Measurements from ENCODE around the gene AFF1. TPM values are rescaled to one million over a fixed set of nuclear protein-coding genes. Genes with fewer than 3 reads are reported as not detected.
"Not testable (repeated sequence)": the region's sequence is repeated elsewhere in the genome, so short reads cannot be mapped to it uniquely, and the experiment has no call there.

The AFF1 gene
- total RNA-seq, 1 donor from 2014 or later, result 22.4 TPM

DNA sequence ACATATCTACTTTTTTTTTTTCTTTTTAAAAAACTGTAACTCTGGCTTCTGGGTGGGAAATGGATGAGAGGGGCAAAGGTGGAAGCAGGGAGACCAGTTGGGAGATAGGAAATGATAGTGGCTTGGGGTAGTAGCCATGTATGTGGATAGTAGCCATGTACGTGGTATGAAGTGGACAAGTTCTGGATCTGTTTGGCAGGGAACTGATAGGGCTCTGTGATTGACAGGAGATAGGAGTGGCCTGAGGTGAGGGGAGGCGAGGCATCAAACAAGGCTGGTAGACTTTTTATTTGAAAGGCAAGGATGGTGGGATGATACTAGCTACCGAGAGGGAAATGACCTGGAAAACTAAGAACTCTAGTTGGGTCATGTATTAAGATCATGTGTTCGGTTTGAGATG, 117.8 kb downstream of the AFF1 start:
- DNase-seq (ENCODE audit: low read depth in 2 of 2), result no peak

DNA sequence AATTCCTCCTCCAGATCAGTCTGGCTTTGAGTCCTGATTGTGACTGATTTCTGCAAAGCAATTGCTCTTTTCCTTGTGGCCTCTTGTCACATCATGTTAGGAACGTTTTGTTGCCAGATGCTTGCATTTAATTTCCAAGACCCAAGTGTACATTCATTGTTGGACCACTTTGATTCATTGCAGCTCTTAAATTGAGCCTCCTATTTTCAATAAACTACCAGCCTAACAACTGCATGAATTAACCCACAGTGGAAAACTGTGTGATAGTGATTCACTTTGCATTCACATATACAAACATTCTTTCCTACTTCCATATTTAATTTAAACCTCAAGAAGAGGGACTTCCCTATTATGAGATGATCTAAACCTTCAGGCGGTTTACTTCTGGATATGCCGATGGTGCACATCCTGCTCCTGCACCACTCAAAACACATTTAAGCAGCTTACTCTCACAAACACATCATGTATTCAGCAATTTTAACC, 118.4 kb downstream of the AFF1 start:
- DNase-seq (ENCODE audit: low read depth in 2 of 2), result no peak

DNA sequence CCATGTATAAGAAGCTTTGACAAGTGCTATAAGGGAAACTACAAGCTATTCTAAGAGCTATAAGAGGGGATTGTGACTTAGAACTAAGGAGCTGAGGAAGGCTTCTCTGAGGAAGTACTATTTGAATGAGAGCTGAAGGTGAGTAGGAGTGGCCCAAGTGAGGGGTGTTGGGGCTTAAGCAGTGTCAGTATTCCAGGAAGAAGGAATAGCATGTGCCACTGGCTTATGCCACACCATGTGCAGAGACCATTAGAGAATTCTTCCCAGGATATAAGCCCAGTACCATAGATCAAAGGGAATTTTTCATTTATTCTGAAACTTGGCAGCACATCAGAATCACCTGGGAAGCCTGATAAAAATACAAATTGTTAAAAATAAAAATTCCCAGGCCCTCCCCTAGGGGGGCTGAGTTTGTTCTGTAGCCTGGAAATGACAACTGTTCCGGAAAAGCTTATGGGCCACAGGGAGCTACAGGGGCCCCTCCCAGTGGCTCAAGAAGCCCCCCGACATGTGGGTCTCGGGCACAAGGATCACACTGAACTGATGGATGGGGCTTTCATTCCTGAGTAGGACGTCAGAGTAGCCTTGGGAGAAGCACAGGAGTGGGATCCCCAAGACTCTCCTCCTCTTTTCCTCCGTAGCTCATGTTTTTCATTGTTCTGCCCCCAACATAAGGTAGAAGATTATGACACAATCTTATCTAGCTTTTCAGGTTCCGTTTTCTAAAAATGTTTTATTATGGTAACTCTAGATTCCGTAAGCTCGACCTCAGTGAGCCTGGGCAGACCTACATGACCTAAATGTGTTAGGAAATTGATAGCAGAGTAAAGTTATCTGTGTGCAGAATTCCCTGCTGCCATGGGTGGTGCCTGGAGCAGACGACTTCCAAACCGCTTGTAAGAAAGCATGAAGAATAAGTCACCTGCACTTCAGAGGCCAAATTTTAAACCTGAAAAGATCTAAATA, 119.3 kb downstream of the AFF1 start:
- DNase-seq (ENCODE audit: low read depth in 2 of 2), result no peak

DNA sequence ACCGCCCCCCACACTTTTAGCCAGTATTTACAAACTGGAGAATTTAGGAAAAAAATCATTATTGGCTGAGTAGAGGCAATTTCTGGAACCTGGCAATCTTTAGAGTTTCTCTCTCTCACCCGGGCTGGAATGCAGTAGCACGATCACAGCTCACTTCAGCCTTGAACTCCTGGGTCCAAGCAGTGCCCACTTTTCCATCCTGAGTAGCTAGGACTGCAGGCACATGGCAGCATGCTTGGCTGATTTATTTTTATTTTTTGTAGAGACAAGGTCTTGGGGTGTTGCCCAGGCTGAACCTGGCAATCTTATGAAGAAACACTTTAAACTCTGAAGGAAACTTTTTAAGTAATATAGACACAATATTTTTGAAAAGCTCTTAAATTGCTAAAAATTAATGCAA, 120.1 kb downstream of the AFF1 start:
- no peak for DNase-seq (ENCODE audit: low read depth in 2 of 2)

DNA sequence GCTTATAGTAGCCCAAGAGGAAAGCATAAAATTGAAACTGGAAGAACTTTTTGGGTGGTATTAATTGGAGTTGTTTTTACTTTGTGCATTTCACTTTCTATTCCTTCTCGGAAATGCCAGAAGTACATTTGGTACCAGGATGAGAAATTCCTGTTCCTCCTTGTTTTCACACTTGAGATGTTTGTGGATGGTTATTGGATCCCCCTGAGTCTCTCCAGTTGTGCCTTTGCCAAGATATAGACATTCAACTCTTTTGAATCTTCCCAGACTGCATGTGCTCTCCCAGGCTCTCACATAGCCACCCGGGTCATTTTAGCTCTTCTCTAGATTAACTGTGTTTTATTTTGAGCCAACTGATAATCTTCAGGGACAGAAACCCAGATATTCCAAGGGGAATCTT, 120.5 kb downstream of the AFF1 start:
- no peak for DNase-seq (ENCODE audit: low read depth in 2 of 2)

DNA sequence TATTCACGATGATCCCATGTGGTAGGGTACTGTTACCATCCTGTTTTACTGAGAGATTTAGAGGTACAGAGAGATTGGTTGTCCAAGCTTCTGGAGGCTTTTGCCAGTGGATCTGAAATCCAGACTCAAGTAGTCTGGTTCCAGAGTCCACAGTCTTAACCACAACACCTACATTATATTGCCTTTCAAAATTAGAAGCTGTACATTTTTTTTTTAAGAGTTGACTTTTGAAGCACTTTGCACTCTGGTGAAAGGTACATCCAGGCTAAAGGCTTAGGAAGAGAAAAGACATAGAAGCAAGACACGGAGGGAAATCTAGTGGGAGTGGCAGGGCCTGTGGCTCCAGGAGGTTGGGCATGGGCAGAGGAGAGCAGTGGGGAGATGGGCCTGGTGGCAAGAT, 122.1 kb downstream of the AFF1 start:
- no peak for DNase-seq (ENCODE audit: low read depth in 2 of 2)

DNA sequence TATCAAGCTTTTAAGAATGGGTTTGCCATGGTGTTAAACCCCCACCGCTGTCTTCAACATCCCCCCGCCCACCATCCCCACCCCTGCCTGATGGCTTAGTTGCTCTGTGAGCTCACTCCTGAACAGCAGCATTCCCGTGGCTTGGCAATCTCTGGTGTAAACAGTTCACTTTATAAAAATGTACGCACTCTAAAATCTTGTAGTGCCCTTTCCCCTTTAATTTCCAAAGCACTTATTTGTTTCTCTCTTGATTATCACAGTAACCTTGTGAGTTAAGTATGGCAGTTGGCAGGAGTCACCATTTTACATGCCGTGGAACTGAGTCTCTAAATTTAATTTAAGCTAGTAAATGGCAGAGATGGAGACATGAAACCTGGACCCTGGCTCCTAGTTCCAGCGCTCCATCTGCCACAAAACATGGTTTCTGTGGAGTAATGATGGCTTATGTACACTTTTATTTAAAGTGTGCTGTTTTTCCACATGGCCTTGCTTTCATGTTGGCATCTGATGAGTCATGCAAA, 123.1 kb downstream of the AFF1 start:
- DNase-seq (ENCODE audit: low read depth in 2 of 2), result no peak

DNA sequence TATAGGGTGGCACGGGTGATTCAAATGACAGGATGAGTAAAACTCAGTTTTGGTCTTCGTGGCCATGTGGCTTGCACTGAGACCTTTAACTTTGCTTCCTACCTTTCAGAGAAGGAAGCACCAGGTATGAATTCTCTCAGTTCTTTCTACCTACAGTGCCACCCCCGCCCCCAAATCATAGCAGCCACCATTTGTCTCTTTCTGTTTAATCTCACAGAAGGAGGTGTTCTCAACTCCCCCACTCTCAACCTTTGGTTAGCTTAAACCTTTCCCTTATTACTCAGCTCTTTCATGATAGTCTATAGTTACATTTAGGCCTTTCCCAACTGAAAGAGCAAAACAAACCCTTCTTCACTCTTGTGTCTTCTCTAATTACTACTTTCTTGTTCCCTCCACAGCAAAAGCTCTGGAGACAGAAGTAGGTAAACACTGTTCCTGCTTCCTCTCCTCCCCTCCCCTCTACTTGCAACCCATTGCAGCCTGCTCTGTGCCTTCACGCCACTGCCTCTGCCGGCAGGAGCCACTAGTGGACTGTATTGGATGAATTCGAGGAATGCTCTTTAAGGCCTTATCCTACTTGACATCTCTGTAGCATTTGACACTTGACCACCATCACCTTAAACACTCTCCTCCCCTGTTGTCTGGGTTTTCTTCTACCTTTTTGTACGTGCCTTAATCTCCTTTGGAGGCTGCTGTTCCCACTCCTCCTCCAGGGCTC, 123.7 kb downstream of the AFF1 start:
- DNase-seq (ENCODE audit: low read depth in 2 of 2), result peak in 1 of 2 donors; percentile 23

DNA sequence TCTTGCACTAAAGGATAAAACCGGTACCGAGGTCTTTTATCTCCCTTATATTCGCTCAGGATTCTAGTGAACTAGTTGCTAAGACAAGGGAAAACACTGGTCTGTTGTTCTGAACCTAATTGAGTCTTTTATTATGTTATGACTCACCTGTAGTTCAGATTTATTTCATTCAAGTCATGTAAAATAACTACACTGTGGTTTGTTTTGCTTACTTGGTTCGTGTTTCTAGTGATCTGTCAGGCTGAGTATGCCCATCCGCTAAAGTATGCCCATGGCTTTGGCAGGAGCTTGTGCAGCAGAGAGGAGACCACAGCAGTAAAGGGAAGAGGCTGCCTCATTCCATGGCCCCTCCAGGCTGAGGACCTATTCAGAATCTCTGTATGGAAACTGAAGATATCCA, 126.1 kb downstream of the AFF1 start:
- peak in 1 of 2 donors; percentile 15 for DNase-seq (ENCODE audit: low read depth in 2 of 2)

DNA sequence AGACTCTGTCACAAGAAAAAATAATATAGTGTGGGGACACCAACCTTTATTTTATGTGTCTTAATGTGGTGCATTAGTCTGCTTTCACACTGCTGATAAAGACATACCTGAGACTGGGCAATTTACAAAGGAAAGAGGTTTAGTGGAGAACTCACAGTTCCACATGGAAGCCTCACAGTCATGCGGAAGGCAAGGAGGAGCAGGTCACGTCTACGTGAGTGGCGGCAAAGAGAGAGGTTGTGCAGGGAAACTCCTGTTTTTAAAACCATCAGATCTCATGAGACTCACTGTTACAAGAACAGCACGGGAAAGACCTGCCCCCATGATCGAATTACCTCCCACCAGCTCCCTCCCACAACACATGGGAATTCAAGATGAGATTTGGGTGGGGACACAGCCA, 130.2 kb downstream of the AFF1 start:
- DNase-seq (ENCODE audit: low read depth in 2 of 2), result no peak

DNA sequence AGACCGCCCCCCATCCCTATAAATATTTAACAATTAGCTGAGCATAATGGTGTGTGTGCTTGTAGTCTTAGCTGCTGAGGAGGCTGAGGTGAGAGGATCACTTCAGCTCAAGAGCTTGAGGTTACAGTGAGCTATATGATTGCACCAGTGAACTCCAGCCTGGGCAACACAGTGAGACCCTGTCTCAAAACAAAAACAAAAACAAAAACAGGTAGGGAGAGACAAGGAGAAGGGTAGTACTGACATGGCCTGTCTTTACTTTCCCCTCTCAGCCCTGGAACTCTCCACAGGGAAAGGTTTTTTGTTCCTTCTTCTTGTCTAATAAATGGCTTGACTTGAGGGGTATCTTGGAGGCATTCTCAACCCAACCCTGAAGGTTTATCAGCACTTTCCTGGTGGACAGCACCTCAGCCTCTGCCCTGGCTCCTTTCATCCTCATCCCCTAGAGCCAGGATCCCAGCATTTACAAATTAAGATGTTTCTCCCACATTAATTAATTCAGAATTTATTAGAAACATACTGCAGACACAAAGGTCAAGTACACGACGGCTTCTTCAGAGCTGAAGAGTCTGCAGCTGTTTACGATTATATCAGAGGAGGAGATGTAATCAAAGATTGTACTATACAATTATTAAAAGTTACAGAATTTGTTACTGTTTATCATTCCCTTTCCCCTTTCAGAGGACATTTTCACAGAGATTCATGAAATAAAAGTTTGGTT, 131.8 kb downstream of the AFF1 start:
- no peak for DNase-seq (ENCODE audit: low read depth in 2 of 2)

DNA sequence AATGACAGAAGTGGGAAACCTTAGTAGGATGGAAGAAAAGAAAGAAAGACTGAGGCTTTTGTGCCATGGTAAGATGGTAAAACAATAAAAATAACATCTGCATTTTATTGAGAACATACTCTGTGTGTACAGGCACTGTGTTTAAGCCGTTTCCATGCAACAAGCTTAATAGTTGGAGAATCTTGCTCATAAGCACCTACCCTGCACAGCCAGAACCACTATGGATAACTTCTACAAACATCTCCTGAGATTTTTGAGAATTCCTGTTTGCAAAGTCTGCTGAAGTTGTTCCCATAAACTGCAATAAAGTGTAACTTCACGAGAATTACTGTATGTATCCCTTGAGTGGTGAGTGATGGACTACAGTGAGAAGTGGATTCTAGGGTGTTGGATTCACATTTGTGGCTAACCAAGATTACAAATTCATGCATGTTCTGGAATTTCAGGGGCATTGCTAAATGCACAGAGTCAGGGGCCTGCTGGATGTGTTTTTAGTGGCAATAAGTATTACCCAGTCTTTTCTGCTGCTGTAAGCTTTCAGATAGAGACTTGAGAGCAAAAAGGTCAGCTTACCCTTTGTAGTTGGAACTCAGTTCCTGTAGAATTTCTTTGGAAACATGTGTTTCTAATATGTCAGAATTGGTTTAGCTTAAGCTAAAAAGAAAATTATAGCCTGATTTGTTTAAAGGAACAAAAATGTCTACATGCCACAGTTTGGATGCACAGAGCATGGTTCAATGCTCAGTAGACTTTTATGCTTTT, 132.5 kb downstream of the AFF1 start:
- no peak for DNase-seq (ENCODE audit: low read depth in 2 of 2)

DNA sequence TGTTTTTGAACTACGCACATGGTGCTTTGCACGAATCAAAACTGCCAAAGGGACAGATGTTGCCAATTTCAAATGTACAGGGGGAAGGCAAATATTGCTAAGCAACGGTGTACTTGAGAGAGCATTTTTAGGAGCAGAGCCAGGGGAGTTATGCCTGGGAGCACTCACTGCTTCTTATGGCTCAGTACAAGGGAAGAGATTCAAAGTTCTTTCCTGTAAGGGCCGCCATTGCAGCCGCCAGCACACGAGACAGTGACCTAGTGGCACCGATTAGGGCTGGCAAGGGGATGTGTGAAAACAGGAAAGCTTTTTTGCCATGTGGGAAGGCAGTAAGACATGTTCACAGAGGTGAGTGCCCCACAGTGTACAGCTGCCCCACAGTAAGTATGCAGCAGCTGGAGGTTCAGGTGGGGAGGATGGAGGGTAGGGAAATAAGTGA, 133.8 kb downstream of the AFF1 start:
- DNase-seq (ENCODE audit: low read depth in 2 of 2), result no peak

DNA sequence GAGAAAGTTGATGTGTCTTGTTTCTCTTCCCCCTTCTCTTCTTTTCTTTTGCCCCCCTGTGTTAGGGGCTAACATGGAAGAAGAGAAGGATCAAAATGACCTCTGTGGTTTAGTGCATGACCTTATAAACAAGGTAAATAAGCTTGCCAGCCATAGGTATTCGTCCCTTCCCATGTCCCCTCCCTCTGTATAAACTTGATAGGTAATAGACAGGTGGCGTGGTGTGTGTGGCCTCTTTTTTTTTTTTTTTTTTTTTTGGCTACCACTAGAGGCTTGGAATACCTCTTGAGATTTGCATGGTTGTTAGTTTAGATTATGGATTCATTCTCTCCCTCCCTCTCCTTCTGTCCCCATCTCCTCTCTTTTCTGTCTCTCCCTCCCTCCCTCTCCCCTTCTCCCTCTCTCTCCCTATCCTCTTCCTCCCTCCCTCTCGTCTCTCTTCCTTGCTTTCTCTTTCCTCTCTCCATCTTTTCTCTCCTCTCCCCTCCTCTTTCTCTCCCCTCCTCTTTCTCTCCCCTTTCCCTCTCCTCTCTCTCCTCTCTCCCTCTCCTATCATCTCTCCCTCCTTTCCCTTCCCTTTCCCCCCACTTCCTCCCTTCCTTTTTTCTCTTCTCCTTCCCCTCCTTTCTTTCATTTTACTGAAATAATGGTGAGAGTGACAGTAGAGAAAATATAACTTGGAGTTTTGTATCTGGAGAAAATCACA, 134.4 kb downstream of the AFF1 start:
- no peak for DNase-seq (ENCODE audit: low read depth in 2 of 2)

DNA sequence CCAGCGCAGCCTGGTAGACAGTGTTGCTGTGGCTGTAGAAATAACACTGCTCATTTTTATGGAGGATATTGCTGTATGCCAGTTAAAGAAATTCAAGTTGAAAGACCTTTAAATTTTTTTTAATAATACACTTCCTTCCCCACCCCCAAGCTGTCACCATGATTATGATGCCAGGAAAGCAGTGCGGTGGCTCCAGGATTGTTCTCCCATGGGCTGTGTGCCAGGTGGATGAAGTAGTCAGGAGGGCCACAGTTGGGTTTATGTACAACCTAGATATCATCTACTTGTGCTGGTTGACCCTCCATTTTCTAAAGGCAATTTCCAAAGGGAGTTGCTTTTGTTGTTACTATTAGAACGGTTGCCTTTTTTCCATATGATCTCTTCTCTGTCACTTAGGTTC, 136.6 kb downstream of the AFF1 start:
- peak in 1 of 2 donors; percentile 88 for DNase-seq (ENCODE audit: low read depth in 2 of 2)

DNA sequence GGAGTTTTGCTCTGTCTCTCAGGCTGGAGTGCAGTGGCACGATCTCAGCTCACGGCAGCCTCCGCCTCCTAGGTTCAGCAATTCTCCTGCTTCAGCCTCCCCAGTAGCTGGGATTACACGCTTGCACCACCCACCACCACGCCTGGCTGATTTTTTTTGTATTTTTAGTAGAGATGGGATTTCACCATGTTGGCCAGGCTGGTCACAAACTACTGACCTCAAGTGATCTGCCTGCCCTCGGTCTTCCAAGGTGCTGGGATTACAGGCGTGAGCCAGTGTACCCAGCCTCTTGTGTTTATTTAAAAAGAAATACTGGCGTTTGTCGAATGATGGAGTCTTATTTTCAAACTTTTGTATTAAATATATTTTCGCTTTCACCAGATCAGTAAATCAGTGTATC, 137.7 kb downstream of the AFF1 start:
- not testable (repeated sequence) for DNase-seq (ENCODE audit: low read depth in 2 of 2)

DNA sequence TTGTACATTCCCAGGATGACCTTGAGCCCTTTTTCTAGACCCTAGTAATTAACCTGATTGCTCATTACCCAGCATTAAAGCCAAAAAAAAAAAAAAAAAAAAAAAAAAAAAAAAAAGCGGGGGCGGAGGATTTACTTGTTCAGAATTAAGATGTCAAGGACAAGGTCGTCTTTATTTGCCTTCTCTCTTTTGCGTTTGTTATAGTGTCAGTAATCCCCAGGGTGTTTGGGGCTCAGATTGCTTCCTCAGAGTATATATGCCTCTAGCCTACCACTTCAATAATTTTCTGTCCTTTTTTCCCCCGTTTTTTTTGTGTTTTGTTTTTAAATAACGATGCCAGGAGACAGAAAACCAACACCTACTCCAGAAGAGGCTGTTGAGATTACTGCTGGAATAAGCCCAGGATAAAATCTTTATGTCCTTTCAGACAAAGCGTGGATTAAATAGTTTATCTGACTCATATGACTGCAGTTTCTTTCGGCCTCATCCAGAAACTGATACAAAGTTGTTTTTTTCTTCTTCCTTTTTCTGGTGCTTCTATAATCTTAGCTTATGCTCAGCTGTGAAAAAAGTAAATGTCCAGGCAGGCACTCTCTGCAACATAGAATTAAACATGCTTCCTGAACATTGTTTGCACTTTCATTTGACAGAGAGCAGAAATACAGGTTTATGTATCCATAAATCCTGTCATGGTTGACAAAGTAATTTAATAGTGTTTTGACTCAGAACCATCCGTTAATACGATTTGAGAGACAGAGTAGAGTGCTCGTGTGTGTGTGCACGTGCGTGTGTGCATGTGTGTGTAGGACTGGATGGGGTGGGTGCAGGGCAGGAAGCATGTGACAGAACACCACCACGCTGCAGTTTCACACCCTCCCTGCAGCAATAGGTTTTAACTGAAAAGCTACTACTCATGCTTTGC, 138.6 kb downstream of the AFF1 start:
- peak; percentile 35 to 76 for DNase-seq (ENCODE audit: low read depth in 2 of 2)

DNA sequence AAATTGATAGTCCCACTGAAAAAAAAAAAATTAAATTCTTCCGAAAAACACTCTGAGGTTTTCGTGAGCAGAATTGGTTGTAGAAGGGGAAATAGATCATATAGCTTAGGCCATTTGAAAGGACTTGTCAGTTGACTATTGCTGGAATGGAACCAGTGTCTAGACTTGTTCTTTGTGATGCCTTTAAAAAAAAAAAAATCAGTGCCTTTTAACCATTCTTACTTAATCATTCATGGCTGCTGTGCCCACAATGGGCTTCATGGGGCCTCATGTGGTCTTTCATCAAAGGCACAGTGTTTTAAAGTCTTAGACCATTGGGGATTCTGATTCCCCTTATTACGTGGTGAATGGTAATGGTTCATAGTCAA, 139.3 kb downstream of the AFF1 start:
- no peak for DNase-seq (ENCODE audit: low read depth in 2 of 2)

DNA sequence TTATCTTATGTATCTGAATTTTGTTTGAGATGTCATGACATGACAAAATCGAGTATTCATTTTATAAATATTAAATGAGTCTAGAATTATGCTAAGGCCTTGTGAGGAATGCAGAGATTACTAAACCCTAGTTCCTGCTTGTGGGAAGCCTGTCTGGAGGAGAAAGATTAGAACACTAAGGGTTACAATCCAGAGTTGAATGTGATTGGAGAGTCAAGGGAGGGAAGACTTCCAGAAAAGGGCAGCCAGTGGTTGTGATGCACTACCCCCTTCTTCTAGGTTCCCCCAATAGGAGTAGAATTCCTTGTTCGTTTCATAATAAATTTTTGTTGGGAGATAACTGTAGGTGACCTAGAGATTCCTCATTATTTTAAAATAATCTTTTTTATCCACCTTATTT, 141.1 kb downstream of the AFF1 start:
- DNase-seq (ENCODE audit: low read depth in 2 of 2), result no peak
